Karpas-422 (cell line): Measurements from ENCODE around the gene KCNN3. TPM values are rescaled to one million over a fixed set of nuclear protein-coding genes. Genes with fewer than 3 reads are reported as not detected.

ENCODE experiments used
- DNase-seq: peaks from one replicate; pipeline ENCODE4 v3.0.0-alpha.2; 2015
- H2AFZ ChIP-seq: fragments of 200-600 bp; sonication (generic); 2 replicates; pipeline ENCODE4 v1.6.1; 2014; ENCODE audit warnings: antibody characterized with exemption, low read length, mixed read lengths
- H3K27ac ChIP-seq: fragments of 200-600 bp; sonication (generic); 2 replicates; pipeline ENCODE4 v1.5.1; 2014; ENCODE audit warnings: mild to moderate bottlenecking, low read length, moderate library complexity
- H3K27me3 ChIP-seq: fragments of 200-600 bp; sonication (generic); 2 replicates; pipeline ENCODE4 v1.6.1; 2014; ENCODE audit warnings: low read length, mixed read lengths
- H3K36me3 ChIP-seq: fragments of 200-600 bp; sonication (generic); 2 replicates; pipeline ENCODE4 v1.6.1; 2014; ENCODE audit warnings: low read length, mixed read lengths; ENCODE audit not compliant: insufficient read depth
- H3K4me1 ChIP-seq: fragments of 200-600 bp; sonication (generic); 2 replicates; pipeline ENCODE4 v1.6.1; 2014; ENCODE audit warnings: mild to moderate bottlenecking, low read length, mixed read lengths
- H3K4me2 ChIP-seq: fragments of 200-600 bp; sonication (generic); 2 replicates; pipeline ENCODE4 v1.6.1; 2014; ENCODE audit warnings: low read length, low read depth, mild to moderate bottlenecking; ENCODE audit not compliant: poor library complexity, severe bottlenecking
- H3K4me3 ChIP-seq: fragments of 200-600 bp; sonication (generic); 2 replicates; pipeline ENCODE4 v1.5.1; 2014; ENCODE audit warnings: mild to moderate bottlenecking, antibody characterized with exemption, low read length, mixed read lengths
- H3K79me2 ChIP-seq: fragments of 200-600 bp; sonication (generic); 2 replicates; pipeline ENCODE4 v1.6.1; 2014; ENCODE audit warnings: mild to moderate bottlenecking, low read length, mixed read lengths
- H3K9ac ChIP-seq: fragments of 200-600 bp; sonication (generic); 2 replicates; pipeline ENCODE4 v1.6.0; 2014; ENCODE audit warnings: low read length
- H3K9me2 ChIP-seq: fragments of 200-600 bp; sonication (generic), shearing (Covaris generic); replicated peaks from 2 replicates; pipeline ENCODE4 v1.6.0; 2014; ENCODE audit warnings: mild to moderate bottlenecking, low read length, moderate library complexity; ENCODE audit not compliant: insufficient read depth
- H3K9me3 ChIP-seq: fragments of 300-700, 200-600 bp; sonication (generic); 2 replicates; pipeline ENCODE4 v1.6.1; 2014; ENCODE audit warnings: low read length, mixed read lengths
- H4K20me1 ChIP-seq: fragments of 200-600 bp; sonication (generic); 2 replicates; pipeline ENCODE4 v1.6.1; 2014; ENCODE audit warnings: mild to moderate bottlenecking, antibody characterized with exemption, low read length, low read depth; ENCODE audit not compliant: insufficient read depth
- total RNA-seq: library from RNA; depleted of rRNA; stranded (reverse); fragments of >200 nt; shearing (Covaris generic); gene quantifications from 2 replicates; pipeline ENCODE4 v1.2.3, GENCODE V29; 2014; ENCODE audit warnings: low replicate concordance

KCNN3 gene
- total RNA-seq, 1 experiment from 2014 or later = 68.2 TPM

GRCh38 chr1:154735804-154736168 lies 134.3 kb downstream of the KCNN3 start:
- H3K27me3 ChIP-seq = no peaks in the 10 kb centered on the region
- no peak for DNase-seq

GRCh38 chr1:154735061-154735803 lies 134.8 kb downstream of the KCNN3 start:
- Histone ChIP-seq H3K4me1 (peaks cover 17% of the 10 kb centered on the region), H3K9ac (no peak overlapping the region), H3K27me3 (no peaks in the 10 kb centered on the region), H4K20me1 (no peaks in the 10 kb centered on the region), H3K9me3 (no peaks in the 10 kb centered on the region), H3K27ac (no peak overlapping the region), H3K4me3 (no peak overlapping the region), H3K4me2 (no peak overlapping the region), H3K79me2 (no peaks in the 10 kb centered on the region), H3K36me3 (peaks cover 17% of the 10 kb centered on the region), H3K9me2 (no peaks in the 10 kb centered on the region), H2AFZ (no peak overlapping the region)
- no peak for DNase-seq

More at GRCh38 chr1:154735804-154736168, 134.3 kb downstream of the KCNN3 start:
- Histone ChIP-seq H3K27ac (no peak overlapping the region), H2AFZ (no peak overlapping the region), H3K9me2 (no peaks in the 10 kb centered on the region), H3K79me2 (no peaks in the 10 kb centered on the region), H3K4me2 (no peak overlapping the region), H3K36me3 (peaks cover 20% of the 10 kb centered on the region), H4K20me1 (no peaks in the 10 kb centered on the region), H3K4me1 (peaks cover 17% of the 10 kb centered on the region), H3K4me3 (no peak overlapping the region), H3K9ac (no peak overlapping the region), H3K9me3 (no peaks in the 10 kb centered on the region)

- Histone ChIP-seq H3K4me3 (no peak overlapping the region), H3K79me2 (no peaks in the 10 kb centered on the region), H3K4me2 (no peak overlapping the region), H3K4me1 (peaks cover 17% of the 10 kb centered on the region), H3K36me3 (peaks cover 17% of the 10 kb centered on the region), H3K9ac (no peak overlapping the region), H3K9me2 (no peaks in the 10 kb centered on the region), H3K9me3 (no peaks in the 10 kb centered on the region), H2AFZ (no peak overlapping the region), H4K20me1 (no peaks in the 10 kb centered on the region), H3K27me3 (no peaks in the 10 kb centered on the region), H3K27ac (no peak overlapping the region)
- no peak for DNase-seq
Measured at GRCh38 chr1:154733621-154734020, 136.5 kb downstream of the KCNN3 start.

- H3K9me3 ChIP-seq = no peaks in the 10 kb centered on the region
- H3K4me1 ChIP-seq = peaks cover 8% of the 10 kb centered on the region
- no peak overlapping the region for H2AFZ ChIP-seq
- H3K9ac ChIP-seq = no peak overlapping the region
- no peak overlapping the region for H3K27ac ChIP-seq
- no peaks in the 10 kb centered on the region for H4K20me1 ChIP-seq
- no peaks in the 10 kb centered on the region for H3K79me2 ChIP-seq
- no peaks in the 10 kb centered on the region for H3K27me3 ChIP-seq
- peaks cover 12% of the 10 kb centered on the region for H3K36me3 ChIP-seq
- no peak for DNase-seq
- H3K4me3 ChIP-seq = no peak overlapping the region
- no peaks in the 10 kb centered on the region for H3K9me2 ChIP-seq
- no peak overlapping the region for H3K4me2 ChIP-seq
Measured at GRCh38 chr1:154730986-154731489, 139.0 kb downstream of the KCNN3 start.

DNA sequence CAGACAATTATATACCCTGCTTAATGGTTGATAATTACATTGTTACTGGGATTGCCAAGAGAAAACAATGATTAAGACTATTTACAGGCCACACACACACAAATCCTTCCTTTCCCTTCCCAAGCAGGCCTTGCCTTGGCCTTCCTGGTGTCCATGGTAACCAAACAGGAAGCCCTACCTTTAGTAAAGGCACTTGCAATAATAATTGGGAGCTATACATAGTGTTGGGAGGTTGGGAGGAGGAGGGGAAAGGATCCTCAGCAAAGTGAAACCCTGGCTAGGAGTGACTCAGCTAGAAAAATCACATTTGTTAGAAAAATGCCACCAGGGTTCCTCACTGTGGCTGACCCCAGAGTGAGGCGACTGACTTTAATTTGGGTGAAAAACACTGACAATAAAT lies 139.8 kb downstream of the KCNN3 start:
- H2AFZ ChIP-seq = no peak overlapping the region
- H3K79me2 ChIP-seq = no peaks in the 10 kb centered on the region
- H3K9me2 ChIP-seq = no peaks in the 10 kb centered on the region
- peaks cover 12% of the 10 kb centered on the region for H3K36me3 ChIP-seq
- no peak overlapping the region for H3K4me2 ChIP-seq
- no peak for DNase-seq
- H3K4me1 ChIP-seq = peaks cover under 1% of the 10 kb centered on the region
- no peak overlapping the region for H3K27ac ChIP-seq
- H3K9me3 ChIP-seq = no peaks in the 10 kb centered on the region
- no peaks in the 10 kb centered on the region for H4K20me1 ChIP-seq
- no peak overlapping the region for H3K4me3 ChIP-seq
- no peaks in the 10 kb centered on the region for H3K27me3 ChIP-seq
- no peak overlapping the region for H3K9ac ChIP-seq

DNA sequence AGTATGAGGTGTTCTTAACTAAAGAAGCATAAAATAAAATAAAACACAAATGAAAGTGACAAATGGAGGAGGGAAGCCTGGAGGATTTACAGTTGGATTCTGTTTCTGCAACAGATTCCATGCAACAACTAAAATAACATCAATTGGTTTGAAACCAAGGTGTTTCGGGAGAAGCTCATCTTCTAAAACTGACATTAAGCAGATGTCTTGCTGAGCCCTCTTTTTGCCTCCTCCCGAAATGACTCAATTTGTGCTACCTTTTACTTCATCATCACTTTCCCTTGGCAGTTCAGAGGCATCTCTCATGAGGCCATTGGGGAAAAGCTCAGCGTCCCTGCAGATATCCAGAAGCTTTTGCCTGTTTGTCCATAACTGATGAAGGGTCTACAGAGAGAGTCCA lies 140.5 kb downstream of the KCNN3 start:
- Histone ChIP-seq H3K4me2 (no peak overlapping the region), H2AFZ (no peak overlapping the region)

DNA sequence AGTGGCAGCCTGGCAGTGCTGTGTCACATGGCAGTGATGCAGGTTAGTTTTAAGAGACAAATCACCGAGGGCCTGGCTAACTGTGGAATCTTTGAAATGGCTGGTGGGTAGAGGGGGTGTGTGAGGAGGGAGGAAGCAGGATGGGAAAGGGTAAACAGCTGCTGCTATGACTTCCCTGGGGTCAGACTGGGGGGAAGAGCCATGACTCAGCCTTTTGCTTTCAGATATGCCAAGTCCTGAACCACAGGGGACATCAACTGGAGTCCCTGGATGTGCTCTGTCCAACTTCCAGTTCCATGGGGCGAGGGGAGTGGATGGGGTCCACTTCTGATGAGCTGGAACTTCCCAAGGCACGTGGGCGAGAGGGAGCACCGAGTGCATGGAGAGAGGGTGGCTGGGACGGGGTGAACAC lies 141.0 kb downstream of the KCNN3 start:
- no peaks in the 10 kb centered on the region for H3K9me2 ChIP-seq
- no peaks in the 10 kb centered on the region for H4K20me1 ChIP-seq
- no peak for DNase-seq
- H3K79me2 ChIP-seq = no peaks in the 10 kb centered on the region
- no peaks in the 10 kb centered on the region for H3K27me3 ChIP-seq
- H3K4me3 ChIP-seq = no peak overlapping the region
- H3K9ac ChIP-seq = no peak overlapping the region
- no peaks in the 10 kb centered on the region for H3K4me1 ChIP-seq
- H2AFZ ChIP-seq = no peak overlapping the region
- H3K4me2 ChIP-seq = no peak overlapping the region
- H3K9me3 ChIP-seq = no peaks in the 10 kb centered on the region
- peaks cover 8% of the 10 kb centered on the region for H3K36me3 ChIP-seq
- no peak overlapping the region for H3K27ac ChIP-seq

More for the DNA sequence above, 140.5 kb downstream of the KCNN3 start:
- Histone ChIP-seq H3K36me3 (peaks cover 10% of the 10 kb centered on the region), H4K20me1 (no peaks in the 10 kb centered on the region), H3K27me3 (no peaks in the 10 kb centered on the region), H3K27ac (no peak overlapping the region), H3K79me2 (no peaks in the 10 kb centered on the region), H3K9ac (no peak overlapping the region), H3K9me2 (no peaks in the 10 kb centered on the region), H3K4me1 (no peaks in the 10 kb centered on the region), H3K9me3 (no peaks in the 10 kb centered on the region), H3K4me3 (no peak overlapping the region)
- DNase-seq = no peak

GRCh38 chr1:154726896-154727753 lies 143.0 kb downstream of the KCNN3 start:
- H3K4me2 ChIP-seq = no peak overlapping the region
- no peaks in the 10 kb centered on the region for H4K20me1 ChIP-seq
- H3K27ac ChIP-seq = no peak overlapping the region
- no peaks in the 10 kb centered on the region for H3K4me1 ChIP-seq
- H3K36me3 ChIP-seq = peaks cover 5% of the 10 kb centered on the region
- H2AFZ ChIP-seq = no peak overlapping the region
- H3K9ac ChIP-seq = no peak overlapping the region
- no peaks in the 10 kb centered on the region for H3K27me3 ChIP-seq
- no peak for DNase-seq
- H3K4me3 ChIP-seq = no peak overlapping the region
- H3K9me2 ChIP-seq = no peaks in the 10 kb centered on the region
- no peaks in the 10 kb centered on the region for H3K9me3 ChIP-seq
- H3K79me2 ChIP-seq = no peaks in the 10 kb centered on the region
